H1 (cell line): ENCODE measurements around the gene MDK. TPM values are rescaled to one million over a fixed set of nuclear protein-coding genes. Genes with fewer than 3 reads are reported as not detected.

ENCODE experiments used
- CTCF ChIA-PET: fragments of 300-600 bp; sonication (Branson Sonifier 250); formaldehyde crosslinking; loops from one replicate; lab custom pipeline; 2021; ENCODE audit not compliant: partially characterized antibody; lab: Charles Lee
- POLR2A ChIA-PET: fragments of 300-600 bp; sonication (Branson Sonifier 250); formaldehyde crosslinking; loops from one replicate; lab custom pipeline; 2021; ENCODE audit warnings: inconsistent platforms; ENCODE audit not compliant: partially characterized antibody; lab: Charles Lee
- DNase-seq, 2 experiments: peaks; one replicate each; pipeline versions ENCODE4 v3.0.0 to v3.0.0-alpha.2; 2010 to 2022; ENCODE audit warnings: low spot score in 2 of 2, low read depth in 1 of 2, mixed read lengths in 1 of 2
- FAIRE-seq: peaks from 2 replicates; lab custom pipeline; 2011; peaks lifted over from hg19 to GRCh38; lab: Jason Lieb, UNC
- H2AFZ ChIP-seq: 2 replicates; pipeline ENCODE4 v1.8.1; 2012; ENCODE audit warnings: low read length, inconsistent platforms
- H2AK5ac ChIP-seq: 2 replicates; pipeline ENCODE4 v1.6.1; 2013; ENCODE audit warnings: low read depth, low read length
- H2BK120ac ChIP-seq: replicated peaks from 2 replicates; pipeline ENCODE3; 2013; ENCODE audit warnings: low read depth, low read length, inconsistent platforms
- H2BK12ac ChIP-seq: 2 replicates; pipeline ENCODE4 v1.6.1; 2013; ENCODE audit warnings: low read depth, low read length
- H2BK15ac ChIP-seq: 2 replicates; pipeline ENCODE4 v1.6.1; 2013; ENCODE audit warnings: low read length
- H2BK20ac ChIP-seq: 2 replicates; pipeline ENCODE4 v1.6.1; 2013; ENCODE audit warnings: low read length
- H2BK5ac ChIP-seq: 2 replicates; pipeline ENCODE4 v1.6.1; 2013; ENCODE audit warnings: low read depth, low read length
- H3K14ac ChIP-seq: 2 replicates; pipeline ENCODE4 v1.6.1; 2013; ENCODE audit warnings: inconsistent platforms; ENCODE audit not compliant: insufficient read length
- H3K18ac ChIP-seq: 2 replicates; pipeline ENCODE4 v1.6.1; 2013; ENCODE audit warnings: low read length; ENCODE audit errors: extremely low read depth
- H3K23ac ChIP-seq: 2 replicates; pipeline ENCODE4 v1.6.1; 2013; ENCODE audit warnings: inconsistent platforms; ENCODE audit not compliant: insufficient read length
- H3K23me2 ChIP-seq: 2 replicates; pipeline ENCODE4 v1.6.1; 2013; ENCODE audit warnings: low read depth, low read length
- H3K27ac ChIP-seq: 2 replicates; pipeline ENCODE4 v1.6.1; 2011; ENCODE audit warnings: low read depth, low read length, inconsistent platforms
- H3K27me3 ChIP-seq, 4 experiments: replicated peaks in 1 of 4; 1 replicate in 1 of 4; 2 replicates in 3 of 4; pipeline versions ENCODE4 v1.6.1 to v1.8.1; 2011 to 2013; ENCODE audit warnings: low read length in 3 of 4, mild to moderate bottlenecking in 3 of 4, inconsistent platforms in 2 of 4, mixed read lengths in 2 of 4, moderate library complexity in 1 of 4; ENCODE audit not compliant: control insufficient read depth in 3 of 4, insufficient read depth in 3 of 4; ENCODE audit errors: extremely low read depth in 1 of 4
- H3K36me3 ChIP-seq, 4 experiments: 2 replicates each; pipeline versions ENCODE4 v1.6.1 to v1.8.1; 2011 to 2013; ENCODE audit warnings: mild to moderate bottlenecking in 4 of 4, low read length in 3 of 4, moderate library complexity in 2 of 4, control low read depth in 1 of 4, inconsistent platforms in 1 of 4; ENCODE audit not compliant: insufficient read depth in 4 of 4, control insufficient read depth in 2 of 4
- H3K4ac ChIP-seq: replicated peaks from 2 replicates; pipeline ENCODE3; 2013; ENCODE audit warnings: low read length, low read depth, mixed read lengths, inconsistent platforms; ENCODE audit not compliant: insufficient read length
- H3K4me1 ChIP-seq, 4 experiments: replicated peaks in 1 of 4; 1 replicate in 1 of 4; 2 replicates in 3 of 4; pipeline versions ENCODE4 v1.6.1 to v1.8.1; 2011 to 2013; ENCODE audit warnings: low read length in 3 of 4, inconsistent platforms in 2 of 4, mixed read lengths in 1 of 4; ENCODE audit not compliant: insufficient read depth in 4 of 4, control insufficient read depth in 3 of 4
- H3K4me2 ChIP-seq, 2 experiments: 2 replicates each; pipeline versions ENCODE4 v1.6.1 to v1.8.1; 2011 to 2013; ENCODE audit warnings: low read depth in 2 of 2, low read length in 2 of 2, control low read depth in 1 of 2, inconsistent platforms in 1 of 2, mild to moderate bottlenecking in 1 of 2; ENCODE audit not compliant: insufficient read depth in 1 of 2
- H3K4me3 ChIP-seq, 4 experiments: fragments of 200-600, 300-600 bp in 1 of 4; sonication (generic), shearing (Covaris generic), sonication (Bioruptor Twin) in 1 of 4; 2 replicates each; pipeline versions ENCODE4 v1.5.1 to v1.8.1; 2011 to 2016; ENCODE audit warnings: low read length in 4 of 4, low read depth in 3 of 4, control low read depth in 2 of 4, inconsistent platforms in 2 of 4, mild to moderate bottlenecking in 2 of 4, mixed read lengths in 1 of 4, moderate library complexity in 1 of 4; ENCODE audit not compliant: insufficient read depth in 2 of 4; ENCODE audit errors: extremely low read depth in 1 of 4
- H3K56ac ChIP-seq: replicated peaks from 2 replicates; pipeline ENCODE3; 2013; ENCODE audit warnings: low read depth, mild to moderate bottlenecking, mixed read lengths, low read length, inconsistent platforms; ENCODE audit not compliant: insufficient read length
- H3K79me1 ChIP-seq: 2 replicates; pipeline ENCODE4 v1.6.1; 2013; ENCODE audit warnings: low read depth, low read length, control low read depth
- H3K79me2 ChIP-seq, 2 experiments: 2 replicates each; pipeline versions ENCODE4 v1.6.1 to v1.8.1; 2012 to 2013; ENCODE audit warnings: low read length in 2 of 2, mild to moderate bottlenecking in 2 of 2, inconsistent platforms in 1 of 2; ENCODE audit not compliant: insufficient read depth in 2 of 2, control insufficient read depth in 1 of 2
- H3K9ac ChIP-seq, 4 experiments: replicated peaks in 1 of 4; 1 replicate in 1 of 4; 2 replicates in 3 of 4; pipeline versions ENCODE4 v1.6.1 to v1.8.1; 2011 to 2013; ENCODE audit warnings: low read depth in 3 of 4, low read length in 3 of 4, control low read depth in 2 of 4, mild to moderate bottlenecking in 2 of 4, moderate library complexity in 2 of 4, inconsistent platforms in 1 of 4; ENCODE audit errors: extremely low read depth in 1 of 4
- H3K9me3 ChIP-seq, 2 experiments: 2 replicates each; pipeline versions ENCODE4 v1.6.1 to v1.8.1; 2012 to 2013; ENCODE audit warnings: mild to moderate bottlenecking in 2 of 2, moderate library complexity in 2 of 2, control low read depth in 1 of 2, inconsistent platforms in 1 of 2, low read depth in 1 of 2, low read length in 1 of 2, mixed read lengths in 1 of 2; ENCODE audit not compliant: insufficient read depth in 2 of 2
- H4K20me1 ChIP-seq, 2 experiments: replicated peaks in 1 of 2; 2 replicates each; pipeline versions ENCODE3 to v1.8.1; 2011 to 2013; ENCODE audit warnings: inconsistent platforms in 2 of 2, low read length in 2 of 2, mild to moderate bottlenecking in 1 of 2; ENCODE audit not compliant: insufficient read depth in 2 of 2, control insufficient read depth in 1 of 2
- H4K5ac ChIP-seq: 2 replicates; pipeline ENCODE4 v1.6.1; 2013; ENCODE audit warnings: low read length, low read depth, mixed read lengths, inconsistent platforms; ENCODE audit not compliant: insufficient read length
- H4K8ac ChIP-seq: 2 replicates; pipeline ENCODE4 v1.8.0; 2013; ENCODE audit warnings: mild to moderate bottlenecking, moderate library complexity, low read length, inconsistent platforms; ENCODE audit not compliant: insufficient read depth; ENCODE audit errors: extremely low read depth
- H4K91ac ChIP-seq: replicated peaks from 2 replicates; pipeline ENCODE3; 2013; ENCODE audit warnings: low read length, mixed read lengths, inconsistent platforms; ENCODE audit not compliant: insufficient read length
- CHD1 ChIP-seq: IDR thresholded peaks from 2 replicates; pipeline ENCODE4 v1.6.1; 2012; ENCODE audit warnings: low read depth, low read length, improper control_type of control experiment
- HDAC6 ChIP-seq: IDR thresholded peaks from one replicate; pipeline ENCODE4 v1.7.1; 2012; ENCODE audit warnings: low read depth, mild to moderate bottlenecking, inconsistent platforms, low read length, moderate library complexity
- JUND ChIP-seq: IDR thresholded peaks from 2 replicates; pipeline ENCODE4 v1.6.1; 2011; ENCODE audit warnings: mild to moderate bottlenecking, improper control_type of control experiment, low read length
- MAFK ChIP-seq: IDR thresholded peaks from 2 replicates; pipeline ENCODE4 v1.6.1; 2012; ENCODE audit warnings: low read depth, mild to moderate bottlenecking, improper control_type of control experiment, low read length
- RBBP5 ChIP-seq: IDR thresholded peaks from 2 replicates; pipeline ENCODE4 v1.7.1; 2012; ENCODE audit warnings: low read depth, mild to moderate bottlenecking, inconsistent platforms, low read length, moderate library complexity, borderline replicate concordance
- SIX5 ChIP-seq: IDR thresholded peaks from 2 replicates; pipeline ENCODE4 v1.6.1; 2011; ENCODE audit warnings: mild to moderate bottlenecking, low read depth, low read length
- TAF1 ChIP-seq: IDR thresholded peaks from 2 replicates; pipeline ENCODE4 v1.6.1; 2011; ENCODE audit warnings: mild to moderate bottlenecking, low read depth, low read length
- TBP ChIP-seq: IDR thresholded peaks from 2 replicates; pipeline ENCODE4 v1.6.1; 2011; ENCODE audit warnings: low read depth, low read length, improper control_type of control experiment
- TEAD4 ChIP-seq: IDR thresholded peaks from 2 replicates; pipeline ENCODE4 v1.6.1; 2012; ENCODE audit warnings: low read depth, low read length, inconsistent platforms, mixed read lengths
- ZNF274 ChIP-seq: IDR thresholded peaks from 2 replicates; pipeline ENCODE4 v1.7.0; 2012; ENCODE audit warnings: low read length, borderline replicate concordance; ENCODE audit errors: extremely low read depth
- WGBS, 2 experiments: shearing (Covaris generic) in 1 of 2; methylation state at CpG; one replicate each; pipeline versions ENCODE4 v1.1.6 to v1.1.7; 2013 to 2015; ENCODE audit warnings: low lambda C conversion rate in 2 of 2, mixed read lengths in 2 of 2, inconsistent platforms in 1 of 2, low coverage in 1 of 2, missing lambda C conversion rate in 1 of 2; ENCODE audit not compliant: insufficient replicate concordance in 2 of 2, insufficient coverage in 1 of 2, insufficient read length in 1 of 2; ENCODE audit errors: extremely low coverage in 1 of 2, missing lambda C conversion rate in 1 of 2; 5-methylcytosine and 5-hydroxymethylcytosine counted together
- polyA plus RNA-seq, 7 experiments: library from polyadenylated mRNA; depleted of rRNA in 3 of 7; stranded (reverse) in 5 of 7; unstranded in 2 of 7; fragments of >200 nt in 5 of 7; fragments of 200-250 nt in 2 of 7; gene quantifications; 1 replicate in 5 of 7; 2 replicates in 1 of 7; 4 replicates in 1 of 7; pipeline versions ENCODE4 v1.2.1 to v1.2.3, GENCODE V29; 2011 to 2013; ENCODE audit warnings: missing spikeins in 2 of 7, mixed read lengths in 2 of 7
- total RNA-seq: library from RNA; stranded (reverse); fragmentation: NEBNext Ultra II Directional; extraction: Animal tissue kit (Norgen Biotek cat#: 25700); gene quantifications from 2 replicates; pipeline ENCODE4 v1.2.1, GENCODE V29; 2021
- TF ChIP-seq, protein P1 (sequence below): IDR thresholded peaks from 2 replicates; pipeline ENCODE4 v1.6.1; 2011; ENCODE audit warnings: low read depth, mild to moderate bottlenecking, low read length; ENCODE audit not compliant: insufficient read depth

The MDK gene
- total and polyA plus RNA-seq, 2 of the 8 experiments (the other 6 are each of a cell fraction or from before 2014, with no cell fraction given) = 309 to 606 TPM

DNA sequence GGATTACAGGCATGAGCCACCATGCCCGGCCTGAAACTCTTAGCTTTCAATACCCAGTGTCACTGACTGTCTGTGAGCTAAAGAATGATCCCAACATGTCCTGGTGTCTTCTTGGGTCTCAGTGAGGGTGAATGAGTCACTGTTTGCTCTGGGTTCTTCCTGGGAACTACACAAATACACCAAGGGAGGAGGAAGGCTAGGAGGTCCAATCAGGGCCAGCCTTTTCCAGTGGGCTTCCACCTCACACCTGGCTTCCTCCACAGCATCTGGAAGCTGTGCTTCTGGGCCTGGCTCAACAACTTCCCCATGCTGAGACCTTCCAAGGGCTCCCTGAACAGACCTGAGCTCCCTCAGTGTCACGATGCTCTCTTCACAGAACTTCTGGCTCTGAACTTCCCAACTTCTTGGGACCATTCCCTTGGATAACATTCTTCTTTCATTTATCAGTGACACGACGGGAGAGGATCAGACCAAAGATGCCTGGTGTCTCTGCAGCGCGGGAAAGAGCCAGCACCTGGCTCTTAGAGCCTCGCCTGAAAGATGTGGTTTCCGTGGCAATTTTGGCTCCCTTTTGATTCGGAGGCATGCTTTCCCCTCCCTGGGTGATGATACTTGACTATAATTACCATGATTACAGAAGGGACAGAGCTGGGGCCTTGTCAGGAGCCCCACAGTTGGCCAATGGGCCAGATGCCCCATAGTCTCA is 32.4 kb downstream of the MDK start:
- no peak for DNase-seq
- H4K20me1 ChIP-seq = no peaks in the 10 kb centered on the region
- no peaks in the 10 kb centered on the region for H3K9me3 ChIP-seq
- H3K23ac ChIP-seq = no peak overlapping the region
- H3K27me3 ChIP-seq = no peaks in the 10 kb centered on the region
- H3K4me2 ChIP-seq = no peak overlapping the region
- no peak overlapping the region for H2BK120ac ChIP-seq
- H4K91ac ChIP-seq = no peak overlapping the region
- peaks cover 0 to 3% (median 1%) of the 10 kb centered on the region in 4 experiments; a peak in 5 of 8 replicates for H3K36me3 ChIP-seq
- H3K79me2 ChIP-seq = no peaks in the 10 kb centered on the region
- H3K56ac ChIP-seq = no peak overlapping the region
- ChIA-PET CTCF (interaction anchor here (0.7 to 3.1 kb wide), 12 partner anchors 8 to 118 kb away, joined by 3 to 17 read pairs (median 4); partner anchors contain the start of gene CHRM4), POLR2A (no interaction called here)
- no peak overlapping the region for H3K4ac ChIP-seq
- H2BK20ac ChIP-seq = no peak overlapping the region
- no peak overlapping the region for H4K5ac ChIP-seq
- no peak for FAIRE-seq
- no peak overlapping the region for H2AFZ ChIP-seq
- H3K4me1 ChIP-seq = peaks cover 0 to 4% (median 0%) of the 10 kb centered on the region in 4 experiments; a peak in 1 of 7 replicates
- TF ChIP-seq TBP = no peak
- no peak for TF ChIP-seq TAF1
- TF ChIP-seq, protein P1, sequence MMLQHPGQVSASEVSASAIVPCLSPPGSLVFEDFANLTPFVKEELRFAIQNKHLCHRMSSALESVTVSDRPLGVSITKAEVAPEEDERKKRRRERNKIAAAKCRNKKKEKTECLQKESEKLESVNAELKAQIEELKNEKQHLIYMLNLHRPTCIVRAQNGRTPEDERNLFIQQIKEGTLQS = no peak
- TF ChIP-seq SIX5 = no peak
- TF ChIP-seq HDAC6 = no peak
- TF ChIP-seq ZNF274 = no peak
- no peak for TF ChIP-seq TEAD4
- no peak for TF ChIP-seq RBBP5
- no peak for TF ChIP-seq MAFK
- no peak for TF ChIP-seq CHD1
- TF ChIP-seq JUND = no peak
- no peak overlapping the region for H2AK5ac ChIP-seq
- H2BK5ac ChIP-seq = no peak overlapping the region
- no peaks in the 10 kb centered on the region for H3K23me2 ChIP-seq
- H4K8ac ChIP-seq = peak overlapping the region; percentile 1; the same call in 1 of the 2 replicates
- no peak overlapping the region for H3K14ac ChIP-seq
- H2BK12ac ChIP-seq = no peak overlapping the region
- H3K18ac ChIP-seq = no peak overlapping the region
- H3K27ac ChIP-seq = no peak overlapping the region
- WGBS, 2 experiments = 98% methylated on average over 9 of the region's 9 CpGs; no CpG with 5 or more reads in 1 of the 2 experiments
- no peak overlapping the region for H2BK15ac ChIP-seq
- H3K4me3 ChIP-seq = no peak overlapping the region
- no peaks in the 10 kb centered on the region for H3K79me1 ChIP-seq
- no peak overlapping the region for H3K9ac ChIP-seq
